ENCODE data around the gene TBC1D14.

DNA sequence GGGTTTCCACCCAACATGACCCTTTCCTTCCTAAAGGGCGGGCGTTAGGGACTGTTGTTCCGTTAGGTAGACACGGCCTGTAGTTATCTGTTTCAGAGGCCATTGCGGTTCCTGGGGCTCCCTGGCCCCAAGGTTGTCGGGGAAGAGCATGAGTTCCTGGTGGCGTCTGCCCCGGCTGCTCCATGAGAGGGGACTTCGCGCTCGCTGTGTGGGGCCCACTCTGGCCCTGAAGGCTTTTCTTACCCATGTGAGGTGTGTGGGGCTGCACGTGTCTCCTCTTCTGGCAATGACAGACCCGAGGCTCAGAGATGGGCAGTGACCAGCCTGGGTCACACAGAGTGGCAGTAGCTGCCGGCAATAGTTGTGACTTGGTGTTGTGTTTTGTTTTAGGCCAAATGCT is 142.7 kb downstream of the TBC1D14 start:
- TF ChIP-seq, protein P1, sequence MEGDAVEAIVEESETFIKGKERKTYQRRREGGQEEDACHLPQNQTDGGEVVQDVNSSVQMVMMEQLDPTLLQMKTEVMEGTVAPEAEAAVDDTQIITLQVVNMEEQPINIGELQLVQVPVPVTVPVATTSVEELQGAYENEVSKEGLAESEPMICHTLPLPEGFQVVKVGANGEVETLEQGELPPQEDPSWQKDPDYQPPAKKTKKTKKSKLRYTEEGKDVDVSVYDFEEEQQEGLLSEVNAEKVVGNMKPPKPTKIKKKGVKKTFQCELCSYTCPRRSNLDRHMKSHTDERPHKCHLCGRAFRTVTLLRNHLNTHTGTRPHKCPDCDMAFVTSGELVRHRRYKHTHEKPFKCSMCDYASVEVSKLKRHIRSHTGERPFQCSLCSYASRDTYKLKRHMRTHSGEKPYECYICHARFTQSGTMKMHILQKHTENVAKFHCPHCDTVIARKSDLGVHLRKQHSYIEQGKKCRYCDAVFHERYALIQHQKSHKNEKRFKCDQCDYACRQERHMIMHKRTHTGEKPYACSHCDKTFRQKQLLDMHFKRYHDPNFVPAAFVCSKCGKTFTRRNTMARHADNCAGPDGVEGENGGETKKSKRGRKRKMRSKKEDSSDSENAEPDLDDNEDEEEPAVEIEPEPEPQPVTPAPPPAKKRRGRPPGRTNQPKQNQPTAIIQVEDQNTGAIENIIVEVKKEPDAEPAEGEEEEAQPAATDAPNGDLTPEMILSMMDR (IDR thresholded peaks at IDR 0.05) = no peak
- TF ChIP-seq POLR2A (IDR thresholded peaks at IDR 0.05) = no peak

All from heart left ventricle (tissue), 13 donors.